Vagina (tissue), 2 donors: ENCODE results near the gene FRY.
"Not testable (repeated sequence)": the region's sequence is repeated elsewhere in the genome, so short reads cannot be mapped to it uniquely, and the experiment has no call there.

Experiments
- POLR2A ChIP-seq, 2 donors: fragments of 450-650 bp; IDR thresholded peaks; one replicate each; pipeline ENCODE4 v1.6.1; 2017; ENCODE audit warnings: antibody characterized with exemption in 2 of 2, mild to moderate bottlenecking in 2 of 2, moderate library complexity in 2 of 2
- POLR2AphosphoS5 ChIP-seq, 2 donors: sonication (generic); formaldehyde crosslinking; IDR thresholded peaks; one replicate each; pipeline ENCODE4 v1.9.0; 2017; ENCODE audit warnings: antibody characterized with exemption in 2 of 2, mild to moderate bottlenecking in 2 of 2, low read depth in 1 of 2; ENCODE audit not compliant: insufficient read depth in 1 of 2
- TF ChIP-seq, protein P1 (sequence below), 3 experiments: fragments of 450-650 bp in 2 of 3; fragments of 200-600 bp in 1 of 3; sonication (generic) in 1 of 3; IDR thresholded peaks; one replicate each; pipeline ENCODE4 v1.5.1; 2017 to 2019; ENCODE audit warnings: antibody characterized with exemption in 3 of 3, mild to moderate bottlenecking in 2 of 3, moderate library complexity in 2 of 3

GRCh38 chr13:31983696-31984095 is 47.9 kb upstream of the FRY start:
- TF ChIP-seq, protein P1, sequence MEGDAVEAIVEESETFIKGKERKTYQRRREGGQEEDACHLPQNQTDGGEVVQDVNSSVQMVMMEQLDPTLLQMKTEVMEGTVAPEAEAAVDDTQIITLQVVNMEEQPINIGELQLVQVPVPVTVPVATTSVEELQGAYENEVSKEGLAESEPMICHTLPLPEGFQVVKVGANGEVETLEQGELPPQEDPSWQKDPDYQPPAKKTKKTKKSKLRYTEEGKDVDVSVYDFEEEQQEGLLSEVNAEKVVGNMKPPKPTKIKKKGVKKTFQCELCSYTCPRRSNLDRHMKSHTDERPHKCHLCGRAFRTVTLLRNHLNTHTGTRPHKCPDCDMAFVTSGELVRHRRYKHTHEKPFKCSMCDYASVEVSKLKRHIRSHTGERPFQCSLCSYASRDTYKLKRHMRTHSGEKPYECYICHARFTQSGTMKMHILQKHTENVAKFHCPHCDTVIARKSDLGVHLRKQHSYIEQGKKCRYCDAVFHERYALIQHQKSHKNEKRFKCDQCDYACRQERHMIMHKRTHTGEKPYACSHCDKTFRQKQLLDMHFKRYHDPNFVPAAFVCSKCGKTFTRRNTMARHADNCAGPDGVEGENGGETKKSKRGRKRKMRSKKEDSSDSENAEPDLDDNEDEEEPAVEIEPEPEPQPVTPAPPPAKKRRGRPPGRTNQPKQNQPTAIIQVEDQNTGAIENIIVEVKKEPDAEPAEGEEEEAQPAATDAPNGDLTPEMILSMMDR (IDR thresholded peaks at IDR 0.05): not testable (repeated sequence)
- not testable (repeated sequence) for TF ChIP-seq POLR2A (IDR thresholded peaks at IDR 0.05); POLR2AphosphoS5 (IDR thresholded peaks at IDR 0.05; ENCODE audit: insufficient read depth in 1 of 2, low read depth in 1 of 2)
